Fibroblast of lung (primary cell): ENCODE results near the gene LHCGR. TPM values are rescaled to one million over a fixed set of nuclear protein-coding genes. Genes with fewer than 3 reads are reported as not detected.

Experiments
- DNase-seq, 2 donors: peaks; one replicate each; pipeline versions ENCODE4 v3.0.0 to v3.0.0-alpha.2; 2010; ENCODE audit warnings: low read depth in 2 of 2
- H2AFZ ChIP-seq: 2 replicates; pipeline ENCODE4 v1.5.1; 2012; ENCODE audit warnings: low read length, control low read depth, inconsistent platforms
- H3K27ac ChIP-seq: 2 replicates; pipeline ENCODE4 v1.5.1; 2011; ENCODE audit warnings: low read length, control low read depth; ENCODE audit not compliant: insufficient read depth
- H3K27me3 ChIP-seq: 2 replicates; pipeline ENCODE4 v1.5.1; 2011; ENCODE audit warnings: mild to moderate bottlenecking, low read length; ENCODE audit not compliant: control insufficient read depth, insufficient read depth
- H3K36me3 ChIP-seq: 2 replicates; pipeline ENCODE4 v1.5.1; 2011; ENCODE audit warnings: low read length; ENCODE audit not compliant: control insufficient read depth, insufficient read depth
- H3K4me1 ChIP-seq: 2 replicates; pipeline ENCODE4 v1.5.1; 2011; ENCODE audit warnings: low read length; ENCODE audit not compliant: control insufficient read depth, insufficient read depth; ENCODE audit errors: extremely low read depth
- H3K4me2 ChIP-seq: 2 replicates; pipeline ENCODE4 v1.5.1; 2011; ENCODE audit warnings: low read length, control low read depth; ENCODE audit not compliant: insufficient read depth; ENCODE audit errors: extremely low read depth
- H3K4me3 ChIP-seq, 4 experiments: fragments of 200-600 bp in 1 of 4; sonication (generic) in 1 of 4; replicated peaks in 1 of 4; 2 replicates each; pipeline ENCODE4 v1.5.1; 2011 to 2016; ENCODE audit warnings: low read length in 4 of 4, low read depth in 3 of 4, mild to moderate bottlenecking in 3 of 4, control low read depth in 2 of 4, inconsistent platforms in 1 of 4, mixed read lengths in 1 of 4; ENCODE audit not compliant: insufficient read depth in 1 of 4; ENCODE audit errors: control extremely low read depth in 1 of 4
- H3K79me2 ChIP-seq: 2 replicates; pipeline ENCODE4 v1.5.1; 2012; ENCODE audit warnings: mild to moderate bottlenecking, low read length, inconsistent platforms; ENCODE audit not compliant: control insufficient read depth, insufficient read depth
- H3K9ac ChIP-seq: 2 replicates; pipeline ENCODE4 v1.5.1; 2011; ENCODE audit warnings: mild to moderate bottlenecking, low read length, control low read depth; ENCODE audit not compliant: insufficient read depth
- H3K9me3 ChIP-seq: 2 replicates; pipeline ENCODE4 v1.5.1; 2012; ENCODE audit warnings: low read depth, low read length; ENCODE audit not compliant: control insufficient read depth, insufficient read depth
- H4K20me1 ChIP-seq: 2 replicates; pipeline ENCODE4 v1.5.1; 2011; ENCODE audit warnings: low read length; ENCODE audit not compliant: control insufficient read depth, insufficient read depth; ENCODE audit errors: extremely low read depth
- EZH2 ChIP-seq: IDR thresholded peaks from 2 replicates; pipeline ENCODE4 v1.5.1; 2012; ENCODE audit warnings: low read length, control low read depth, mild to moderate bottlenecking; ENCODE audit errors: missing control alignments
- polyA plus RNA-seq, 2 donors: library from polyadenylated mRNA; depleted of rRNA in 1 of 2; stranded (reverse) in 1 of 2; unstranded in 1 of 2; fragments of >200 nt; gene quantifications; 2 replicates each; pipeline ENCODE4 v1.2.1, GENCODE V29; 2011 to 2012; ENCODE audit warnings: missing spikeins in 1 of 2
- total RNA-seq: library from RNA; depleted of rRNA; stranded (reverse); fragments of >200 nt; gene quantifications from 2 replicates; pipeline ENCODE4 v1.2.1, GENCODE V29; 2014
- TF ChIP-seq, protein P1 (sequence below), 2 donors: IDR thresholded peaks in 1 of 2; conservative IDR thresholded peaks in 1 of 2; 1 replicate in 1 of 2; 2 replicates in 1 of 2; pipeline ENCODE4 v1.5.1; 2011 to 2012; ENCODE audit warnings: low read length in 2 of 2, control low read depth in 1 of 2, inconsistent platforms in 1 of 2, low read depth in 1 of 2, mild to moderate bottlenecking in 1 of 2

Gene LHCGR
- total and polyA plus RNA-seq, 2 donors (not counting 1 experiment from before 2014, with no cell fraction given), result 0.12 TPM; not detected in 1

DNA sequence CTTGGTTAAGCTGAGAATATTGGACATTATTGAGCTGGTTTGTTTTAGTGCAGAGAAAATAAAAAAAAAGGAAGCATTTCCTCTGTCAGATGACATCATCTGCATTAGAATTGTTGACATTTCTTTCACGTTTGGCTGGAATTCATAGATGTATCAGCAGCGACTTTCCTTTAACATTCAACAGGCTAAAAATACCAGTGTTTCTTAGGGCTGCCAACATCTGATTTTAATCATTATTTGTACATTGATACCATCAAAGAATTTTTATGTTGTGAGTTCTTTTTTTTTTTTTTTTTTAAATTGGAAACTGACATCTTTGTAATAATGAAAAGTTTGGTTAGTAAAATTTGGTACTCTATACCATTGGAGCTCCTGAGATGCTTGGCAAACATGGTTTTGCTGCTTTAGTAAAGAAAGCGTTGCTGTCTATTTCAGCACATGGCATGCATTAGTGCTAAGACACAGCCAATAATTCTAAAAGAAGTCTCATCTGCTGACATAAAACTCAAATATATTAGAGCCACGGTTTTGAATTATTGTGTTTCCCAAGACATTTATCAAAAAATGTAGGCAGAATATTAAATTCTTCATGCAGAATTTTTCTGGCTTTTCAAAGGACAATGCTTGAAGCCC lies 104.2 kb downstream of the LHCGR start:
- peak overlapping the region; percentile 11 for H3K4me2 ChIP-seq
- no peak overlapping the region for H2AFZ ChIP-seq

DNA sequence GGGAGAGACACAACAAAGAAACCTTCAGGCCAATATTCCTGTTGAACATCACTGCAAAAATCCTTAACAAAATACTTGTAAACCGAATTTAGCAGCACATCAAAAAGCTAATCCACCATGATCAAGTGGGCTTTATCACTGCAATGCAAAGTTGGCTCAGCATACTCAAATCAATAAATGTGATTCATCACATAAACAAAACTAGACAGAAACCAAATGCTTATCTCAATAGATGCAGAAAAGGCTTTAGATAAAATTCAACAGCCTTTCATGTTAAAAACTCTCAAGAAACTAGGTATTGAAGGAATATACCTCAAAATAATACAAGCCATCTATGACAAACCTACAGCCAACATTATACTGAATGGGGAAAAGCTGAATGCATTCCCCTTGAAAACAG lies 117.3 kb downstream of the LHCGR start:
- H4K20me1 ChIP-seq, result no peaks in the 10 kb centered on the region
- H3K36me3 ChIP-seq, result no peaks in the 10 kb centered on the region
- H3K9ac ChIP-seq, result no peak overlapping the region
- H3K9me3 ChIP-seq, result no peaks in the 10 kb centered on the region
- H3K4me2 ChIP-seq, result no peak overlapping the region
- H2AFZ ChIP-seq, result no peak overlapping the region
- H3K27ac ChIP-seq, result no peak overlapping the region
- no peak for TF ChIP-seq EZH2
- TF ChIP-seq, protein P1, sequence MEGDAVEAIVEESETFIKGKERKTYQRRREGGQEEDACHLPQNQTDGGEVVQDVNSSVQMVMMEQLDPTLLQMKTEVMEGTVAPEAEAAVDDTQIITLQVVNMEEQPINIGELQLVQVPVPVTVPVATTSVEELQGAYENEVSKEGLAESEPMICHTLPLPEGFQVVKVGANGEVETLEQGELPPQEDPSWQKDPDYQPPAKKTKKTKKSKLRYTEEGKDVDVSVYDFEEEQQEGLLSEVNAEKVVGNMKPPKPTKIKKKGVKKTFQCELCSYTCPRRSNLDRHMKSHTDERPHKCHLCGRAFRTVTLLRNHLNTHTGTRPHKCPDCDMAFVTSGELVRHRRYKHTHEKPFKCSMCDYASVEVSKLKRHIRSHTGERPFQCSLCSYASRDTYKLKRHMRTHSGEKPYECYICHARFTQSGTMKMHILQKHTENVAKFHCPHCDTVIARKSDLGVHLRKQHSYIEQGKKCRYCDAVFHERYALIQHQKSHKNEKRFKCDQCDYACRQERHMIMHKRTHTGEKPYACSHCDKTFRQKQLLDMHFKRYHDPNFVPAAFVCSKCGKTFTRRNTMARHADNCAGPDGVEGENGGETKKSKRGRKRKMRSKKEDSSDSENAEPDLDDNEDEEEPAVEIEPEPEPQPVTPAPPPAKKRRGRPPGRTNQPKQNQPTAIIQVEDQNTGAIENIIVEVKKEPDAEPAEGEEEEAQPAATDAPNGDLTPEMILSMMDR (conservative IDR thresholded peaks at IDR 0.05 in 1 of 2, IDR thresholded peaks at IDR 0.05 in 1 of 2; ENCODE audit: low read depth in 1 of 2, low read length in 2 of 2), result no peak
- DNase-seq, result no peak
- H3K79me2 ChIP-seq, result no peaks in the 10 kb centered on the region
- no peaks in the 10 kb centered on the region for H3K4me1 ChIP-seq
- no peaks in the 10 kb centered on the region for H3K27me3 ChIP-seq
- no peak overlapping the region for H3K4me3 ChIP-seq

More for the DNA sequence above, 104.2 kb downstream of the LHCGR start:
- Histone ChIP-seq H3K79me2 (no peaks in the 10 kb centered on the region), H3K9me3 (no peaks in the 10 kb centered on the region), H4K20me1 (no peaks in the 10 kb centered on the region), H3K4me3 (no peak overlapping the region), H3K27ac (no peak overlapping the region), H3K4me1 (peaks cover 2% of the 10 kb centered on the region), H3K27me3 (no peaks in the 10 kb centered on the region), H3K36me3 (no peaks in the 10 kb centered on the region), H3K9ac (no peak overlapping the region)
- no peak for TF ChIP-seq EZH2
- TF ChIP-seq, protein P1 (conservative IDR thresholded peaks at IDR 0.05 in 1 of 2, IDR thresholded peaks at IDR 0.05 in 1 of 2; ENCODE audit: low read depth in 1 of 2, low read length in 2 of 2), result no peak
- DNase-seq, result peak; percentile 44 to 65

Other genes with a start within 250 kb of the LHCGR start
- 12.1 and 16.7 TPM in 2 replicates for gene STON1, start 225.6 kb downstream of the LHCGR start, total RNA-seq
- 5.5 and 11.3 TPM in 2 replicates for gene STON1, start 225.6 kb downstream of the LHCGR start, polyA plus RNA-seq
- 3.3 and 3.5 TPM in 2 replicates for gene GTF2A1L, start 137.9 kb downstream of the LHCGR start, total RNA-seq
- 0.26 TPM in 1 of 2 replicates, not detected in the other for gene GTF2A1L, start 137.9 kb downstream of the LHCGR start, polyA plus RNA-seq